ENCODE measurements around the gene KCNN2. TPM values are rescaled to one million over a fixed set of nuclear protein-coding genes. Genes with fewer than 3 reads are reported as not detected.

KCNN2 gene
- total RNA-seq, 1 experiment from 2014 or later, result 0.17 TPM

DNA sequence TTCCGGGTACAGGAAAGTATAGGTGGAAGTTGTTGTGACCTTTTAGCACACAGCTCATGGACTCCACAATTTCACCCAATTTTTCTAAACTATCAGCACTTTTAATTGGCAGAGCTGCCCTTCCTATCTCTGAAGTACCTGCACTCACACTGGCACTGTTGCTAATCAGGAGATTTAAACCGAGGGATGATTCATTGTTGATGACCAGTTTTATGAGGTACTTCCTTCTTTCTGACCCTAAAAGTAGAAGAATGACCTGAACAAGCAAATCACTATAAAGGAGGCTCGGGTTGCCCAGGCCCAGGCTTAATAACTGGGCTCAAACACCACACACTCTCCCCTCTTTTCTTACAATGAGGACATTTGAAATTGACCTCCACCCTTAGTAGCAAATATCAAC is 105.9 kb downstream of the KCNN2 start:
- no TSS peak for BruUV-seq (replicated peaks)
- CTCF ChIA-PET, result no interaction called here
- no peaks in the 10 kb centered on the region for H3K9me3 ChIP-seq (ENCODE audit: low read depth, low read length, poor library complexity, severe bottlenecking)
- H3K4me1 ChIP-seq (ENCODE audit: insufficient read depth, low read length, poor library complexity, severe bottlenecking), result no peaks in the 10 kb centered on the region
- intact Hi-C loops (cut with micrococcal nuclease; ENCODE audit: unreplicated experiment), result no loop called here
- H3K36me3 ChIP-seq (ENCODE audit: insufficient read depth, low read length, poor library complexity, severe bottlenecking), result no peaks in the 10 kb centered on the region
- TF ChIP-seq EZH2 (IDR thresholded peaks at IDR 0.05; ENCODE audit: borderline replicate concordance, low read depth, low read length, poor library complexity, severe bottlenecking), result no peak
- no peak for TF ChIP-seq CTCF (conservative IDR thresholded peaks at IDR 0.05; ENCODE audit: low read depth, low read length)
- POLR2A ChIA-PET (ENCODE audit: low non-redundant PET), result no interaction called here
- no peak overlapping the region for H3K27ac ChIP-seq (ENCODE audit: low read depth, low read length, poor library complexity, severe bottlenecking)
- no peaks in the 10 kb centered on the region for H3K27me3 ChIP-seq (replicated peaks; ENCODE audit: insufficient read depth, low read depth, low read length, poor library complexity)
- DNase-seq (ENCODE audit: low spot score), result no peak
- no peak overlapping the region for H3K4me3 ChIP-seq (ENCODE audit: low read depth, low read length, poor library complexity, severe bottlenecking)

- no peaks in the 10 kb centered on the region for H3K9me3 ChIP-seq (ENCODE audit: low read depth, low read length, poor library complexity, severe bottlenecking)
- no peak for DNase-seq (ENCODE audit: low spot score)
- no peak overlapping the region for H3K4me3 ChIP-seq (ENCODE audit: low read depth, low read length, poor library complexity, severe bottlenecking)
- ChIA-PET POLR2A (ENCODE audit: low non-redundant PET) (no interaction called here), CTCF (no interaction called here)
- no TSS peak for BruUV-seq (replicated peaks)
- H3K27me3 ChIP-seq (replicated peaks; ENCODE audit: insufficient read depth, low read depth, low read length, poor library complexity), result no peaks in the 10 kb centered on the region
- intact Hi-C loops (cut with micrococcal nuclease; ENCODE audit: unreplicated experiment), result no loop called here
- no peaks in the 10 kb centered on the region for H3K36me3 ChIP-seq (ENCODE audit: insufficient read depth, low read length, poor library complexity, severe bottlenecking)
- TF ChIP-seq EZH2 (IDR thresholded peaks at IDR 0.05; ENCODE audit: borderline replicate concordance, low read depth, low read length, poor library complexity, severe bottlenecking) (no peak), CTCF (conservative IDR thresholded peaks at IDR 0.05; ENCODE audit: low read depth, low read length) (no peak)
- no peaks in the 10 kb centered on the region for H3K4me1 ChIP-seq (ENCODE audit: insufficient read depth, low read length, poor library complexity, severe bottlenecking)
- H3K27ac ChIP-seq (ENCODE audit: low read depth, low read length, poor library complexity, severe bottlenecking), result no peak overlapping the region
Observed at GRCh38 chr5:114469372-114469771, 107.5 kb downstream of the KCNN2 start.

DNA sequence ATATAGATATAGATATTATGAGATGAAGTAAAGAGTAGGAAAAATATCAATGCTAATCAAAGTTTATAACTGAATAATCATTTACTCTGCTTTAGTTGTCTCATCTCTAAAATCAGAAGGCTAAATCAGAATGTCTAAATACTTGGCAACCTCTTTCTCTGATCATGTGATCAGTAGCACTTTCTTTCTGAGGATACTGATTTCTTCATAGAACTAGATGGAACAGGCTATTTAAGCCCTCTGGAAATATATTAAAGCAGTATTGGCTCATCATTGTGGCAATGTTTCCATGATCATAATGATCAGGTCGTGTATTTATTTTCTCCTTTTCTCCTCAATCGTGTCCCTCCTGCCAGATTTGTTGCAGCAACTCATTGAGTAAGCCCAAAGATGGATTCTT is 109.7 kb downstream of the KCNN2 start:
- ChIA-PET CTCF (no interaction called here), POLR2A (ENCODE audit: low non-redundant PET) (no interaction called here)
- DNase-seq (ENCODE audit: low spot score), result no peak
- no peaks in the 10 kb centered on the region for H3K4me1 ChIP-seq (ENCODE audit: insufficient read depth, low read length, poor library complexity, severe bottlenecking)
- H3K9me3 ChIP-seq (ENCODE audit: low read depth, low read length, poor library complexity, severe bottlenecking), result no peaks in the 10 kb centered on the region
- no peaks in the 10 kb centered on the region for H3K27me3 ChIP-seq (replicated peaks; ENCODE audit: insufficient read depth, low read depth, low read length, poor library complexity)
- no peak overlapping the region for H3K4me3 ChIP-seq (ENCODE audit: low read depth, low read length, poor library complexity, severe bottlenecking)
- TF ChIP-seq CTCF (conservative IDR thresholded peaks at IDR 0.05; ENCODE audit: low read depth, low read length), result no peak
- no peak for TF ChIP-seq EZH2 (IDR thresholded peaks at IDR 0.05; ENCODE audit: borderline replicate concordance, low read depth, low read length, poor library complexity, severe bottlenecking)
- intact Hi-C loops (cut with micrococcal nuclease; ENCODE audit: unreplicated experiment), result no loop called here
- no TSS peak for BruUV-seq (replicated peaks)
- H3K27ac ChIP-seq (ENCODE audit: low read depth, low read length, poor library complexity, severe bottlenecking), result no peak overlapping the region
- no peaks in the 10 kb centered on the region for H3K36me3 ChIP-seq (ENCODE audit: insufficient read depth, low read length, poor library complexity, severe bottlenecking)
